Nephron (organoid): ENCODE measurements around the gene SLC22A13.
"Not testable (repeated sequence)": the region's sequence is repeated elsewhere in the genome, so short reads cannot be mapped to it uniquely, and the experiment has no call there.

Experiments used
- H3K27ac Mint-ChIP-seq, 3 experiments: 2 replicates each; pipeline ENCODE4 v1.8.0; 2020; ENCODE audit warnings: mixed read lengths in 3 of 3, mild to moderate bottlenecking in 2 of 3, moderate library complexity in 1 of 3
- H3K27me3 Mint-ChIP-seq: 2 replicates; pipeline ENCODE4 v1.8.0; 2021; ENCODE audit warnings: low read depth, mild to moderate bottlenecking, moderate library complexity, mixed read lengths
- H3K36me3 Mint-ChIP-seq: 2 replicates; pipeline ENCODE4 v1.8.0; 2020; ENCODE audit warnings: low read depth, mixed read lengths
- H3K4me1 Mint-ChIP-seq: 2 replicates; pipeline ENCODE4 v1.8.0; 2020; ENCODE audit warnings: mixed read lengths
- H3K4me3 Mint-ChIP-seq, 3 experiments: 2 replicates each; pipeline ENCODE4 v1.8.0; 2020; ENCODE audit warnings: mild to moderate bottlenecking in 3 of 3, mixed read lengths in 3 of 3, moderate library complexity in 2 of 3
- H3K9me3 Mint-ChIP-seq: 2 replicates; pipeline ENCODE4 v1.8.0; 2020; ENCODE audit warnings: mixed read lengths
- TF ChIP-seq, protein P1 (sequence below), 3 experiments: fragments of 200-600 bp; sonication (generic); IDR thresholded peaks; one replicate each; pipeline ENCODE4 v1.5.0; 2021; ENCODE audit warnings: antibody characterized with exemption in 3 of 3; ENCODE audit not compliant: unreplicated experiment in 3 of 3

Gene SLC22A13

DNA sequence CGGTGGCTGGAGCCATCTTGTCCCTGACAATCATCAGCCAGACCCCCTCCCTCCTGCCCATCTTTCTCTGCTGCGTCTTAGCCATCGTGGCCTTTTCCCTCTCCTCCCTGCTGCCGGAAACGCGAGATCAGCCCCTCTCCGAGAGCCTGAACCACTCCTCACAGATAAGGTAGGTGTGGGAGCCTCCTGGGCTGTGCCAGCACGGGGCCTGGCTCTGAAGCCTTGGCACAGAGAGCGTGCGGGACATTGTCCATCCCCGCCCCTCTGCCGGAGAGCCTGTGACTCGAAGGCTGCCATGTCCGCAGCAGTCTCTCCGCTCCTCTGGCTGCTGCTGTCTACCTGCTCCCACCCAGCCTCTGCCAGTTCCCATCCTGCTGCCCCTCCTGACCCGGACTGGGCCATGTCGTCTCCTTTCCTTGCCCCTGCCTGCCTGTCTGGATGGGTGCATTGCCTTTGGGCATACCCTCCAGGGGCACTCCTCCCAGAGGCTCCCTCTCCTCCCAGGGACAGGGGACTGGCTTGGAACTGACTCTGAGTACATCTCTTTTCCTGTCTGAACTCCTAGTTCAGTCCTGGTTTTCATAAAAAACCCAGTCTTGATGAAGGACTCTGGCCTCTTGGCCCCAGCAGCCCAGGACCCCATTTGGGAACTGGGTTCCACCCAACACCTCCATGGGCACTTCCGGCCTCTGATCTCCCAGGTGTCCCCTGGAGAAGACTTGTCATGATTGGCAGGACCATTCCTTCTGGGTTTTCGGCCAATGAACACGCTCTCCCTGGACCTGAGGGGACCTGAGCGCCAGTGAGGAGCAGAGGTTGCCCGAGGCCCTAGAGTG lies 51.0 kb downstream of the SLC22A13 start:
- H3K4me3 Mint-ChIP-seq = no peak overlapping the region
- no peaks in the 10 kb centered on the region for H3K36me3 Mint-ChIP-seq
- H3K9me3 Mint-ChIP-seq = no peaks in the 10 kb centered on the region
- H3K4me1 Mint-ChIP-seq = no peaks in the 10 kb centered on the region
- no peak overlapping the region for H3K27ac Mint-ChIP-seq
- peaks cover 11% of the 10 kb centered on the region for H3K27me3 Mint-ChIP-seq
- TF ChIP-seq, protein P1, sequence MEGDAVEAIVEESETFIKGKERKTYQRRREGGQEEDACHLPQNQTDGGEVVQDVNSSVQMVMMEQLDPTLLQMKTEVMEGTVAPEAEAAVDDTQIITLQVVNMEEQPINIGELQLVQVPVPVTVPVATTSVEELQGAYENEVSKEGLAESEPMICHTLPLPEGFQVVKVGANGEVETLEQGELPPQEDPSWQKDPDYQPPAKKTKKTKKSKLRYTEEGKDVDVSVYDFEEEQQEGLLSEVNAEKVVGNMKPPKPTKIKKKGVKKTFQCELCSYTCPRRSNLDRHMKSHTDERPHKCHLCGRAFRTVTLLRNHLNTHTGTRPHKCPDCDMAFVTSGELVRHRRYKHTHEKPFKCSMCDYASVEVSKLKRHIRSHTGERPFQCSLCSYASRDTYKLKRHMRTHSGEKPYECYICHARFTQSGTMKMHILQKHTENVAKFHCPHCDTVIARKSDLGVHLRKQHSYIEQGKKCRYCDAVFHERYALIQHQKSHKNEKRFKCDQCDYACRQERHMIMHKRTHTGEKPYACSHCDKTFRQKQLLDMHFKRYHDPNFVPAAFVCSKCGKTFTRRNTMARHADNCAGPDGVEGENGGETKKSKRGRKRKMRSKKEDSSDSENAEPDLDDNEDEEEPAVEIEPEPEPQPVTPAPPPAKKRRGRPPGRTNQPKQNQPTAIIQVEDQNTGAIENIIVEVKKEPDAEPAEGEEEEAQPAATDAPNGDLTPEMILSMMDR (IDR thresholded peaks at IDR 0.05; ENCODE audit: unreplicated experiment in 3 of 3) = no peak

DNA sequence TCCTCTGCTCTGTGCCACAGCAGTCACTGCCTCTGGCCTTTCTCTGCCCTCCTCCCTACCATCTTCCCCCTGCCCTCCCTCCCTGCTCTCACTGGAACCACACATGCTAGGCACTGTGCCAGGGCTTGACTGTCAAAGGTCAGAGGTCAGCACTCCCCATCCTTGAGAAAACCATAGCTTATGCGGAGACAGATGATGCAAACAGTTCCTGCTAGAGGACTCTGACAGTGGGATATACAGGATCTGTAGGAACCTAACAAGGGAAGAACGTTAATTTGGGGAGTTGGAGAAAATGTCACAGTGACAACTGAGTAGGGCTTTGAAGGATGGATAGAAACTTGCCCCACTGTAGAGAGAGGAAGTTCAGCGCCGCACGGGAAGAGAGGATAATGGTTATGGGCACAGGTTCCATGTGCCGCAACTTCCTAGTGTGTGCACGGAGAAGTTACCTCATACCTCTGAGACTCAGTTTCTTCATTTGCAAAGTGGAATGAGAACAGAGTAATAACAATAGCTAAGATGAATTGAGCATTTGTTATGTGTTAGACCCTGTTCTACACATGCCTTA lies 51.7 kb downstream of the SLC22A13 start:
- no peak overlapping the region for H3K4me3 Mint-ChIP-seq
- no peaks in the 10 kb centered on the region for H3K4me1 Mint-ChIP-seq
- TF ChIP-seq, protein P1 (IDR thresholded peaks at IDR 0.05; ENCODE audit: unreplicated experiment in 3 of 3) = no peak
- H3K27me3 Mint-ChIP-seq = peaks cover 11% of the 10 kb centered on the region
- H3K9me3 Mint-ChIP-seq = no peaks in the 10 kb centered on the region
- H3K27ac Mint-ChIP-seq = no peak overlapping the region
- H3K36me3 Mint-ChIP-seq = no peaks in the 10 kb centered on the region

DNA sequence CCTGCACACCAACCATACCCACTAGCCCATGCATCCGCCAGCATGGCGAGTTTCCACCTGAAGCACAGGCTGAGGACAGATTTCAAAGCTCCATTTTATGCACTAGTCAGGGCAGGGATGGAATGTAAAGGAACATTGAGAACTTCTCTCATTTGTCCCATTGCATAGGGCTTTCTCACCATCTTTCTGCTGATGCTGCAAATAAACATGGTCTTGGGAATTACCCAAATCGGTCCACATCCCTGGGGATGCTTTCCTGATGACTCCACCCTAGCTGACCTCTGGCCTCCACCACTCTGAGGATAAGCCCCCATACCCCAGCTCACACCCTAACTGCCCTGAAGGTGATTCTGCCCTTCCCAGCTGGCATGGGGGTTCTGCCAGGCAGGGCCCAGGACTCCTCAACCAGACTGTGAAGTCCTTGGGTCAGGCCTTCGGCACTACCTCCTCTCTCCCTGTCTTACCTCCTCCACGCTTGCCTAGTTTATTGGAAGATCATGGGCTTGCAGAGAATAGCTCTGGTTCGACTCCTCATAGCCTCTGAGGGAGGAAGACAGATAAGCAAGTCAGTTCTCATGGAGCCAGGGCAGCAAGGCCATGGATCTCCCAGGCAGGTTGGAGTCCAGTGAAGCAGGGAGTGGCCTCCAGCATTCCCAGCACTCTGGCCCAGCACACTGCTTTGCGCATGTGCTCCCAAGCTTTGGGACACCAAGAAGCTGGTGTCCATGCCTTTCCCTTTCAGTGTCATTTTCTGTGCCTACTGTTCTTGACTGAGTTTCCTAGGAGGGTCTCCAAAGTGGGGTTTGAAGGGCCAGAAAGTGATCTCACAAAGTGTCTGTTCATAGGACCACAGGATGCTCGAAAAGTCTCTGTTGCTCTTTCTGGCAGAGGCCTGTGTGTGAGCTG lies 53.4 kb downstream of the SLC22A13 start:
- Mint-ChIP-seq H3K9me3 (no peaks in the 10 kb centered on the region), H3K36me3 (no peaks in the 10 kb centered on the region), H3K27me3 (peaks cover 11% of the 10 kb centered on the region), H3K27ac (no peak overlapping the region), H3K4me3 (no peak overlapping the region), H3K4me1 (no peaks in the 10 kb centered on the region)
- TF ChIP-seq, protein P1 (IDR thresholded peaks at IDR 0.05; ENCODE audit: unreplicated experiment in 3 of 3) = no peak

DNA sequence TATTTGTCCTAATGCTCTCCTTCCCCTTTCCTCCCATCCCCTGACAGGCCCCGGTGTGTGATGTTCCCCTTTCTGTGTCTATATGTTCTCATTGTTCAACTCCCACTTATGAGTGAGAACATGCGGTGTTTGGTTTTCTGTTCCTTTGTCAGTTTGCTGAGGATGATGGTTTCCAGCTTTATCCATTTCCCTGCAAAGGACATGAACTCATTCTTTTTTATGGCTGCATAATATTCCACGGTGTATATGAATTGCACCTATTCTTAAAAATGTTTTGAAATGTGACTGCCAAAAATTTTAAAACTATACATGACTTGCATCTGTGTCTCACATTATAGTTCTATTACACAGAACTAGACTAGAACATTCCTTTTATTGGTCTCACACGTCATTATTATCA lies 55.0 kb downstream of the SLC22A13 start:
- H3K9me3 Mint-ChIP-seq, H3K36me3 Mint-ChIP-seq, H3K27me3 Mint-ChIP-seq, H3K27ac Mint-ChIP-seq, H3K4me3 Mint-ChIP-seq, H3K4me1 Mint-ChIP-seq: not testable (repeated sequence)

DNA sequence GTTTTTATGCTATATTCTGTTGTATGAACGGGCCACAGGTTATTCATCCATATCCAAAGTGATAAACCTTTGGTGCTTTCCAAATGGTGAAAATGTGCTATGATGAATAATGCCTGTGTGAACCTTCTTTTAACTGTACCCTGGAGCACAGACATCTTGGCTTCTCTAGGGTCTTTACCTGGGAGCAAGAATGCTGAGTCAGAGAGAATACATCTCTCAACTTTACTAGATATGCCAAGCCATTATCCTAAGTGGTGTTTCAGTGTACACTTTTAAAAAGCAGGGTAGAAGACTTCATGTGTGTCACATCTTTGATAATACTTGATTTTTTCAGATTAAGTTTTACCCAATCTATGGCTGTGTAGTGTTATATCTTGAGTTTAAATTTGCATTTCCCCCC lies 57.4 kb downstream of the SLC22A13 start:
- H3K36me3 Mint-ChIP-seq = no peaks in the 10 kb centered on the region
- no peak overlapping the region for H3K27ac Mint-ChIP-seq
- no peak overlapping the region for H3K4me3 Mint-ChIP-seq
- no peaks in the 10 kb centered on the region for H3K4me1 Mint-ChIP-seq
- peaks cover 8% of the 10 kb centered on the region for H3K27me3 Mint-ChIP-seq
- TF ChIP-seq, protein P1 (IDR thresholded peaks at IDR 0.05; ENCODE audit: unreplicated experiment in 3 of 3) = no peak
- H3K9me3 Mint-ChIP-seq = no peaks in the 10 kb centered on the region

DNA sequence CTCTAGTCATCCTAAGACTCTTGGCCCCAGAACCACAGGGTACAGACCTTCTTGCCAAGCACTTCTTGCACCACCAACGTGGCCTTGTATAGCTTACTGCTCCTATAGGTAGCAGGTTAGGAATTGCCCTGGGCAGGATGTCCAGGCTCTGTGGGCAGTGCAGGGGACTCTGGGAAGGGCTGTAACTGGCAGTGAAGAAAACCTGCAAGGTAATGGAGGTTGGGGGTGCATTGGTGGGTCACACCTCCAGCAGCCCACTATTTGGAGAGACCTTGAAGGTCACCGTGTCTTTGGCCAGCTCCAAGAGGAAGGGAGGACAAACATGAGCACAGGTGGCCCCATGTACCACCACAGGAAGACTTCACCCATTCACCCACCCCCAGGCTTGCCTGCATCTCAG lies 59.6 kb downstream of the SLC22A13 start:
- Mint-ChIP-seq H3K4me1 (no peaks in the 10 kb centered on the region), H3K27ac (no peak overlapping the region), H3K27me3 (peaks cover 8% of the 10 kb centered on the region), H3K36me3 (no peaks in the 10 kb centered on the region), H3K4me3 (no peak overlapping the region), H3K9me3 (no peaks in the 10 kb centered on the region)
- TF ChIP-seq, protein P1 (IDR thresholded peaks at IDR 0.05; ENCODE audit: unreplicated experiment in 3 of 3) = no peak
